ENCODE results near the gene PPP1R3D.
A peak's percentile ranks its signal among the peaks of the same experiment; 100 is the strongest.
"Not testable (repeated sequence)": the region's sequence is repeated elsewhere in the genome, so short reads cannot be mapped to it uniquely, and the experiment has no call there.

The PPP1R3D gene, protein sequence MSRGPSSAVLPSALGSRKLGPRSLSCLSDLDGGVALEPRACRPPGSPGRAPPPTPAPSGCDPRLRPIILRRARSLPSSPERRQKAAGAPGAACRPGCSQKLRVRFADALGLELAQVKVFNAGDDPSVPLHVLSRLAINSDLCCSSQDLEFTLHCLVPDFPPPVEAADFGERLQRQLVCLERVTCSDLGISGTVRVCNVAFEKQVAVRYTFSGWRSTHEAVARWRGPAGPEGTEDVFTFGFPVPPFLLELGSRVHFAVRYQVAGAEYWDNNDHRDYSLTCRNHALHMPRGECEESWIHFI

DNA sequence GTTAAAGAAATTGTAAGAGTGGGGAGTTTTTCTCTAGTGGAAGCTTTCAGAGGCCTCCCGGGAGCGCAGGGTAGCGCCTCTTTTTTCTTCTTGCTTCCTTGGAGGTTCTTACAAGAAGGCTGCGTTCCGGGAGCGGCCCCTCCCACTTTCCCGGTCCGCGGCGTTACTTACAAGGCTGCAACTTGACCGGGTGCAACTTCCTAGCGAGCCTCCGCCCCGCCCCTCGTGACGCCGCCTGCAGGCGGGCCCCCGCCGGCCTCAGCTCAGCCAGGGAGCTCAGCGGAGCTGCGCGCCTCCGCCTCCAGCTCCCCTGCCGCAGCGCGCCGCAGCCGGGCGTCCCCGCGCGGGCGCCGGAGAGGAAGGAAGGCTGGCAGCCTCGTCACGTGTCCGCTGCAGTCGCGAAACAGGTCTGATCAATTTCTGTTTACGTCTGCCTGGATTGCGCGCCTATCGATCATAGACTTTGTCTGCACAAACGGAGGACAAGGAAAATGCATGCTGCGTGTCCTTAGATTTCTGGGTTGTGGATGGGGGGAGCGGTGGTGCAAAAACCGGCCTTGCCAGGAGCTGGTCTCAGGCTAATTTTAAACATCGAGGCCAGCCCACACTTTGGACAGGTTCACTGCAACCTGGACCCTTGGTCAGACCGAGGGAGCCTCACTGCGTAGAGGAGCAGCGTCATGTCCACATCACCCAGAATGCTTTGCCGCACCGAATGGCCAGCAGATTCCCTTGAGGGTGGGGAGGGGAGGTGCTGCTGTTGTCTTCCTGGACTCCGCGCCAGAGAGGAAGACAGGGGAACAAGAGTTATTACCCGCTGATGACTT lies at the start of gene PPP1R3D, which contains the start of gene FAM217B:
Gene PPP1R3D, minus strand, starts transcription at position 177 of the 827 bp plus-strand sequence. CDS start 374 bp downstream, outside the sequence.
Gene FAM217B, plus strand, starts transcription at position 261 of the 827 bp plus-strand sequence. CDS start 3,555 bp downstream, outside the sequence.
- DNase-seq = peak; percentile 87 to 89

DNA sequence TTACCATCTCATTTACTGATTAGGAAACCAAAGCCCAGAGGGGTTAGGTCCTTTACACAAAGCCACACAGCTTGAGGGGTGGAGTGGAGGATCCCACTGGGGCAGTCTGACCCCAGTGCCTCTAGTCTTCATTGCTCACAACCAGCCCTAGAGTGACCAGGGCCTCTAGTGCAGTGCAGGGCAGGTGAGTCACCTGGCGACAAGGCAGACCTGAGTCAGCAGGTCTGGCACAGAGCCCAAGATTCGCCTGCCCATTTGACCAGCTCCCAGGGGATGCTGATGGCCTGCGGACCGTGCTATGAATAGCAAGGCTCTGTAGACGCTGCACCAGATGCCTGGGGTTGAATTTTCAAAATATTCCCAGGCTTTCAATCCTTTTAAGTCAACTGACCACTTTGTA lies 48.0 kb upstream of the PPP1R3D start:
- DNase-seq = no peak

DNA sequence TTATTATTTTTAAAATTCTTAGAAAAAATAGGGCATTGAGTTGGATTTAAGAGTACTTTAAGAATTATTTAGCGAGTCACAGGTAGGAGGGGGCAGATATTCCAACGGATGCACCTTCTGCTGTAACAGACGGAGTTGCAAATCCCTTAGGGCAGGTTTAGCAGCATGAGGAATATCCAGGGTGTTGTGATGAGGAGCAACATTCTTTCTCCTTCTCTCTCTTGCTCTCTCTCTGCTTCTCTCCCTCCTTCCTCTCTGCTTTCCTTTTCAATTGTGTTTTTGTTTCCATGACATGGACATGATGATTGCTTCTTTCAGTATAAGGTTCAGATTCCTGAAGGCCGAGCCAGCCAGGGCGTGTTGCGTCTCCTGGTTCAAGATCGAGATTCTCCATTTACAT lies 47.0 kb upstream of the PPP1R3D start:
- DNase-seq = no peak

DNA sequence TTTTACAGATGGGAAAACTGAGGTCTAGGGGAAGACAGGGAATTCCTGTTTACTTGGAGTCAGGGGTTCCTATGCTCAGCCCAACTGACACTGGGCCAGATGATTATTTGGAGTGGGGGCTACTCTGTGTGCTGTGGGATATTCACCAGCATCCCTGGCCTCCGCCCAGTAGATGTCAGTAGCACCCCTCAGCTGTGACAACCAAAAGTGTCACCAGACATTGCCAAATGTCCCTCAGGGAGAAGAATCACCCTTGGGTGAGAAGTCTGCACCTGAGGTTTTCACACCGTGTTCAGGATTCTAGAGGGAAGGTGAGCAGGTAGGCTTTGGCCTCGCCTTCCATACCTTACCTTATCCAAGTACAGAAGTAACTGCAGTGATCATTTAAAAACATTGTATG lies 45.8 kb upstream of the PPP1R3D start:
- DNase-seq = no peak

DNA sequence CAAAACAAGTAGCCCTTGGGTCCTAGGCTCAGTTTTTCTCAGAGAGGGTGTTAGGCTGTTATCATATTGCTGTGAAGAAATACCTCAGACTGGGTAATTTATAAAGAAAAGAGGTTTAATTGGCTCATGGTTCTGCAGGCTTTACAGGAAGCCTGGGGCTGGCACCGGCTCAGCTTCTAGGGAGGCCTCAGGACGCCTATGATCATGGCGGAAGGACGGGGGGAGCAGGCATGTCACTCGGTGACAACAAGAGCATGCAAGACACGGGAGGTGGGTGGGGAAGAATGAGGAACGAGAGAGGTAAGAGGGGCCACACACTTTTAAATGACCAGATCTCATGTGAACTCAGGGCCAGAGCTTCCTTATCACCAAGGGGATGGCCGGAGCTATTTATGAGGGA lies 45.1 kb upstream of the PPP1R3D start:
- no peak for DNase-seq

DNA sequence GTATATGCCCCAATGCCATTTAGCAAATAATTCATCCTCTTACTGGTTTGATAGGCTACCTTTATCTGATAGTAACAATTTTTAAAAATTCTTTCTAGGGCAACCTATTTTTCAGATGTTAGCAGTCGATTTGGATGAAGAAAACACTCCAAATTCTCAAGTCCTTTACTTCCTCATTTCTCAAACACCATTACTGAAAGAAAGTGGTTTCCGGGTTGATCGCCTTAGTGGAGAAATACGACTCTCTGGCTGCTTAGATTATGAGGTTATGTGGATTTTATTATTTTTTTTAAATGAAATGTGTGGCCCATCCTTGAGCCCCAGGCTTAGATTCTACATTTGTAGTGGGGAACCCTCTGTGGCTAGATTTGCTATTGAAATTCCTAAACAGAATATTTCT lies 44.4 kb upstream of the PPP1R3D start:
- DNase-seq = no peak

DNA sequence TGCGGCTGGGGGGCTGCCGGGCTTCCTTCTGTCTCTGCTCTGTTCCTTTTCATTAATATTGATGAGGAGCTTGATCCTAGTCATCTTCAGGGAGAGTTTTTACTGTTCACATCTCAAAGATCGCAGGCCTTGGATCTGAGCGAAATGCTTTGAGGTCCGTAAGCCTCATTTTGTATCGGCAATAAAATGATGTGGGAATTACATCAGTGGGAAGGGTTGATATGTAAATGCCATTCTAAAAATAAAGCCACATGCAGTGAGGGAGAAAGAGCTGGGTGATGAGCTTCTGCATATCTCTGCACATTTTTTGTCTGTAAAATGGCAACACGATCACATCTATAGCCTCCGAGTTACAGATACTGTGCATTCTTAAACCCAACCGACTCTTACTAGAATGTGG lies 43.0 kb upstream of the PPP1R3D start:
- DNase-seq = no peak

DNA sequence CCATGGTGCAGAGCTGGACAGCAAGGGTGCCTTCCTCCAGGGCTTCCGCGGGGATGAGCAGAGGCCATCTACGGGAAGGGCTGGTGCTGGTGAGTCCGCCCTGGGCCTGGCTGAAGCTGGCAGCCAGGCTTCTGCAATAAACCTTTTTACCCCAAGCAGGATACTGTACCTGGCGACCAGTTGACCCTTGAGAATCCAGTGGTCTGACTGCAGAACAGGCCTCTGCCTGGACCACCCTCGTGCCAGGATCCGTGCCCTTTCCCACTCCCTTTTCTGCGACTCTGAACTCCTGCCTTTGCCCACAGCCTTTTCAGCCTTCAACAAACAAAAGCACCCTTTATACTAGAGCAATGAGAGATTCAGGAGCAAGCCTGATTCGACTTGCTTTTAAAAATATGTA lies 37.0 kb upstream of the PPP1R3D start:
- DNase-seq = no peak

DNA sequence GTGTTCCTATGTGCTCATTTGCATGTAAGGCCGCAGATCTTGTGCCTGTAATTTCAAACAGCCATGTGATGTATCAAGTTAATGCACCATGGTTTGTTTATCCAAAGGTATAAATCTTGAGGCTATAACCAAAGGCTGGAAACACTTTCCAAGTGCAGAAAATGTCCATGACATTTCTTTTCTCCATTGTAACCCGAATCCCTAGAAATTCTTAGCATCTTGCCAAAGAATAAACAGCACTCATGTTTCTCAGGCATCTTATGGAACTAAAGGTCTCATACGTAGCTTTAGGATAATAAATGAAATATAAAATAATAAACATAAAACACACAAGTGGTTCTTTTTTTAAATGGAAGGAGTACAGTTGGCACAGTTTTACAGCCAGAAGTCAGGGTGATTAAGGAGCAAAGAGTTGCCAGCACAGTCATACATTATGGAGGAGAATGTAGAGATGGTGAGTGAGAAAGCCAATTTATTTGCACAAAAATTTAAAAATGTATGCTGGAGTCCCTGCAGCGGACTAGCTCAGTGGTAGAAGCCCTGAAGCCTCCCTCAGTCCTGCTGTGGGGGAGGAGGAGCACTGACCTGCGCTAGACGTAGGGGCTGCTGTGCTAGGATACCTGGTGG lies 36.2 kb upstream of the PPP1R3D start:
- DNase-seq = no peak

DNA sequence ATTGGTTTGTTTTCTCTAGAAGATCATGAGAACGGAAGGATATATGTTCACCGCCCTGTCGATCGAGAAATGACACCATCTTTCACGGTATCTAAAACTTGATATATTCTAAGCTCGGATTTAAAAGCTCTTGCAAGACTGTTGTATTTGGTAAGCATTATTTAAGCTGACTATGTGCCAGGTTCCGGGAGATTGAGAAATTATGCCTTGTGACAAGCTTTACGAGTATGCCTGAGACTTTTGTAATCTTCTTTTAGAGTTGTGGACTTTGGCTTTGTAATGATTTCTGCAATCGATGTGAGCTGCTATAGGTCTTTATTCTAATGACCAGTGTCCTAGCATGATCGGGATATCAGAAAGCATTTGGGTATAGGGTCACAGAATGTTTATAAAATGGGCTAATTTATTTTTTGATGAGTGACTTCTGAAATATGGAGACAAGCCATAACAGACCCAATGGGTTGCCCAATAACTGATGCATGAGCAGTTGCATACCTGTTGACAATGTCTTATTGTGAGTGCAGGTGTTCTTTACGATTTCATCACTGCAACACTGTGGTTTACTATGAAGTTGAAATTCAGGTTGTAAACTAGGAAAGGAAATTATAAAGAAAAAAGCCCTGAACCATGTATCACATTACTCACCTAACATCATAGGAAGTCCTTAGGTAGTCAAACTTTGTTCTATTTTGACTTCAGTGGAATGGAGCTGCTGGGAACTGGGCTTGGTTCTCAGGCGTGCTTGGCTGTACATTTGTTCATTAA lies 32.1 kb upstream of the PPP1R3D start:
- DNase-seq = no peak

DNA sequence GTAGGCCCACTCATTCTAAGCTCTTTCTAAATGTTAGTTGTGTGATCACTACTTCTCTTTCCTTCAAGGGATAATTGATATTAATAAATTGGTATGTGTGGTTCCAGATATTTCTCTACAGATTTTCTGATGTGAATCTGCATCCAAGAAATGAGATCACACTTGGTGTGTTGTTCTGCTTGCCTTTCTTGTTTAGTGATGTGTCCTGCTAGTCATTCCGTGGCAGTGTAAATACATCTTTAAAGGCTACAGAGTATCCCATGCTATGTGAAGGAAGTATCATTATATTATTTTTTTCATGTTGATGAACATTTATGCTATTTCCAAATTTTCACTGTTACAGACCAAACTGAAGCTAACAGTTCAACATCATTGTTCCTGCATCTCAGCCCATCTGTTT lies 31.3 kb upstream of the PPP1R3D start:
- DNase-seq = no peak

DNA sequence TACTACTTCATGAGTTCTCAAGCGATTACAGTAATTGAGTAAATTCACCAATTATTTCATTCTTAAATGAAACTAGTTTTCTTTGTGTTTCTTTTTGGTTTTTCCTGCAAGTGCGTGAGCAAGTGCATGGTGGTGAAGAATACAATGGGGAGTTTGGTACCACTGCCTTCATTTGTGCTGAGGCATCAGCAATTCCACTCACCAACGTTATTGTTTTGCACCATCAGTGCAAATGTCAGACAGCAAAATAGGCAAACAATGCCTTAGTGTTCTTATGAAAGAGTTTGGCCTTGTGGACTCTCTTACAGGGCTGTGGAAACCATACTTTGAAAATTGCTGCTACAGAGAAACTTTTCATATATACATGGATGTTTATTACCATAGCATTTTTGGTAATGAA lies 26.3 kb upstream of the PPP1R3D start:
- DNase-seq = no peak

DNA sequence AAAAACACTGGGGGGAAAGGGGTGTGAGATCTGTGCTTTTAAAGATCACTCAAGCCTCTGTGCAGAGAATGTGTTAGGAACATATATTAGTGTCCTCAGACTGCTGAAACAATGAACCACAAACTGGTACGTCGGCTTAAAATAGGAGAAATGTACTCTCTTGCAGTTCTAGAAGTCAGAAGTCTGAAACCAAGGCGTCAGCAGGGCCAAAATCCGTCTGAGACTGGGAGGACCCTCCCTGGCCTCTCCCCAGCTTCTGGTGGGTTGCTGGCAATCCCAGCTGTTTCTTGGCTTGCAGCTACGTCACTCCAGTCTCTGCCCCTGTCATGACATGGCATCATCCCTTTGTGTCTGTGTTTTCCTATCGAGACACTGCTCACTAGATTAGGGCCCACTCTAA lies 22.1 kb upstream of the PPP1R3D start:
- no peak for DNase-seq

DNA sequence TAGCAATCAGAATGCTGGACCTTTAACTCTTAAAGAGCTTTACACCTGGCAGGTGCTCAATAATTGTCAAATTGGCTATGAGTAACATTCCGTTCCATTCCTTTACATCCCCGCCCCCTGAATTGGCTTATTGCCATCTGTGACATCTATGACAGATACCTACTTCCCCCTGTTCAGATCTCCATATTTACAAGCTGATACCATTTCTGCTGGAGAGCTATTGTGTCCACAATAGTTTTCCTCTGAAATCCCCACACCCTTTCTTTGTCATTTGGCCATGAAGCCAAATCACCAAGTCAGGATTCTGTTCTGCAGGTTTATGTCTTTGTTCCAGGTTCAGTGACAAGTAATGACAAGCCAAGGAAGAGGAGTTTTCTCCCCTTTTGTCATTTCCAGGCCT lies 21.3 kb upstream of the PPP1R3D start:
- no peak for DNase-seq

DNA sequence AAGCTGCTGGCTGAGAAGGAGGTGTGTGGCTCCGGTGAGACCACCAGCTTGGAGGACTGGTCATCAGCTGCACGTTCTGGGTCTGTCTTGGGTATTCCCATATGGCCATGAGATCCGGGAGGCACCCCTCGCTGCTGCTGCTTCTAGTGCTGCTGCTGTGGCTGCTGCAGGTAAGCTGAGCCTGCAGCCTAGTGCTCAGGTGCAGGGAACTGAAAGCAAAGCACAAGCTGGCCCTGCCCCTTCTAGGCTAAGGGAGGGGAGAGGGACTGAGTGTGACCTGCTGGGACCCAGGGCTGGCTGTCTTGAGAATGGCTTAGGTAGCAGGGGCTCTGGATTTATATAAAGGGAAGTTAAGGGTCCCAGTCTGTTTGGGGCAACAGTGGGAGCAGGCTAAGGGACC lies 18.5 kb upstream of the PPP1R3D start:
- no peak for DNase-seq

DNA sequence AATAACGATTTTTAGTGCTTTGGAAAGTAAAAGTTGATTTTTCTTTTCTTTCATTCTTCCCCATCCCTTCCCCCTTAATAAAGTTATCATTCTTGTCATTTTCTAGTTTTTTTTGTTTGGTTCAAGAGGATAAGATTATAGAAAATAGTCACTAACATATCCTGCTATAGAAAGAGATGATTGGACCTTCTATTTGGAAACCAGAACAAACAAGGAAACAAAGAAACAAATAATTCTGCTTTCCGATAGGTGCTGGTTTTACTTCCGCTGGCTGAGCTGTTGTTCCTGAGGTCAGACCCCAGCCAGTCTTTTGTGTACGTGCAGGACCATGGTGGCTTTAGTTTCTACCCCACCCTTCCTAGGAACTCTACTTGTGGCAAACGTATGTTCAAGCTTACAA lies 18.0 kb upstream of the PPP1R3D start, which contains the start of gene CDH26:
Gene CDH26, plus strand, starts transcription at position 301 of the 400 bp plus-strand sequence. CDS start 304 bp downstream, outside the sequence.
- DNase-seq = no peak

DNA sequence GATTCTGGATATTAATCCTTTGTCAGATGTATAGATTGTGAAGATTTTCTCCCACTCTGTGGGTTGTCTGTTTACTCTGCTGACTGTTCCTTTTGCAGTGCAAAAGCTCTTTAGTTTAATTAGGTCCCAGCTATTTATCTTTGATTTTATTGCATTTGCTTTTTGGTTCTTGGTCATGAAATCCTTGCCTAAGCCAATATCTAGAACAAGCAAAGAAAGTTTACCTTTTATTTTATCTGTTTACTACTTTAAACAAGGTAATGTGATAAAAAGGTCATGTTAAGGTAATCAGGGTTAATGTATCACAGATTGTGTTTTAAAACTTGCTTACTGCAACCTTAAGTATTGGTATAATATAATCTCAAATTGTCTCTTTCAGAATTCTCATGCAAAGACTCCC lies 17.5 kb upstream of the PPP1R3D start:
- DNase-seq = not testable (repeated sequence)

DNA sequence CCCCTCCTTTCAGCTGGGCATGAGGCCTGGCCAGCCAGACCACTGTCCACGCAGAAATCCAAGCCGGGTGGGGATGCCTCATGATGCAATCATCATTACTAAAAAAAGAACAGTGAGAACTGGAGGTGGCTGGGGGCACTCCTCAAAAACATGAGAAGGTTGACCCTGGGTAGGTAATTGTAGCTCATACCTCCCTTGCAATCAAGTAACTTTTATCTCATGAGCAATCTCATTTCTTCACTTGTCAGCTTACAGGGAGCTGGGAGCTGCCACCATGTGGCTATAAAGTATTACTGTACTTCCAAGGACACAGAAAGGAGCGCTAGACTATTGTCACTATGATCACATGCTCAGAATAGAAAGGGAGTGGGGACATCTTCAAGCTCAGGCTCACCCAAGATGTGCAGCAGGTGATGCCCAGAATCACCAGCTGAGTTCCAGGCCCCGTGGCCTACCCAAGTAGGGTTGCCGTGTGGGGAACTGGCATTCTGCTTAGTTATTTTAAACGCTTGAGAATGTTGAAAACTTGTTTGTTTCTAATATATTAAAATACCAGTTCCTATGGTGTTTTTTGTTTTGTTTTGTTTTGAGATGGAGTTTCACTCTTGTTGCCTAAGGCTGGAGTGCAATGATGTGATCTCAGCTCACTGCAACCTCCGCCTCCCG lies 15.2 kb upstream of the PPP1R3D start:
- no peak for DNase-seq

DNA sequence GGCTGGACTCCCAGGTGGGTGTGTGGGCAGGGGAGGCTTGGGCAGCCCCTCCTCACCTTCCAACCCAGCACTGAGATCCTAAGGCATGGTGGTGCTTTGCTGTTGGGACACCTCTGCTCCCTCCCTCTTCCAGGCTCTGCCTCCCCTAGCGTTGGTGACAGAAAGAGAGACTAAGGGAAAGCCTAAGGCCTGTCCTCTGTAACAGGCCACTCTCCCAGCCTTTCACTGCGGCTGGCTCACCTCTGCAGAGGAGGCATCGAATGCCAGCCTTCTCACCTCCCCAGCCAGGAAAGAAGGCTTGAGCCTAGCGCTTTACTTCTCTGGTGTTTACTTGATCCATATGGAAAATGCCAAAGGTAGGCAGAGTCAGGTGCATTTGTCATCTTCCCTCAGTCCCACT lies 14.6 kb upstream of the PPP1R3D start:
- no peak for DNase-seq

DNA sequence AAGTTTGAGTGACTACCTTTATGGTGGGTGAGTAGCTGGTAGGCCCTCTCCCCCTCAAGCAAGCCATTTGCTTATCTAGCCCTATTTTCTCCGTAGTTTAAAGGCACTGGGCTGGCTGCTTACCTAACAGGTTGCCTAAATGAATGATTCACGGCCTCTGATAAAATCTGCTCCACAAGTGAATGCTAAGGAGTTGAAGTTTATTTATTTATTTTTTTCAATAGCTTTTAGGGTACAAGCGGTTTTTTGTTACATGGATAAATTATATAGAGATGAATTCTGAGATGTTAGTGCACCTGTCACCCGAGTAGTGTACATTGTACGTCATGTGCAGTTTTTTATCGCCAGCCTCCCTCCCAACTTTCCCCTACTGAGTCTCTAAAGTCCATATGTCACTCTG lies 9.8 kb upstream of the PPP1R3D start:
- DNase-seq = no peak

DNA sequence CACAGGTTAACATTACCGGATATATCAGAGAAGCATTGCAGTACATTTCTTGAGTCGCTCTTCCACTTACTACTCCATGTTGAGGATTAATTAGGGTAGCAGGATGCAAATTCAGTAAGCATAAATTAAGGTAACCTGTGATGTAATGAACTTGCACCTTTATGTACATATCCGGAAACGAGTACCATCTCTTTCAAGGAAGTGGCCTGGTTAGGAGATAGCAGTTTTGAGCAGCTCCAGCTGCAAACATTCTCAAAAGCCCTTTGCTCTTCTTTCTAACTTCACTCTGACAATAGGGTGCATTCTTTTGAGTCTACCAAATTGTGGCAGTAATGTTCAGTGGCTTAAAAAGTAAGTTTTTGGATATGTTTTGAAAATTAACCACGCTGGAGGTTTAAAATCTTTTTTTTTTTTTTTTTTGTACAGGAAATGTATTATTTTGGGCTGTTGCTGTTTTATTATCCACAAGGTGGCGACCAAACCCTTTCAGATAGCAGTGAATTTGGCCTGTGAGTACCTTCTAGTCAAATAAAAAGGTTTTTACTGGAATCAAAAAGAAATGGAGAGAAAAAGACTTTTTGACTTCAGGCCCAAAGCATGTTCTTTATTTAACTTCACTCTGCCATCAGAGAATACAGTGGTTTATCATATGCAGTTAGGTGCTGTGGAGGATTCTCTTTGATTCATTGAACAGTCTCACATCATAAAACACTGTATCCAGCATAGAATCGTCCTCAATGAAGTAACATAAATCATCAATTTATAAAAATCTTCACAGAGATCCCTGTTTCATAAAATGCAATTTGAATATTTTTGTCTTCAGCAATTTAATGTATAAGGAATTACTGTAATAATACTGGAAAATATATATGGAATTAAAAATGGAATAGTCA lies 9.0 kb upstream of the PPP1R3D start:
- DNase-seq = no peak
